Loucy (cell line): ENCODE measurements around the gene FRMD4A.
"Not testable (repeated sequence)": the region's sequence is repeated elsewhere in the genome, so short reads cannot be mapped to it uniquely, and the experiment has no call there.

Experiments used
- CTCF ChIP-seq: fragments of 200-600 bp; sonication (generic); conservative IDR thresholded peaks from 2 replicates; pipeline ENCODE4 v1.5.1; 2014; ENCODE audit warnings: mild to moderate bottlenecking, antibody characterized with exemption, low read length
- EZH2phosphoT487 ChIP-seq: fragments of 200-600 bp; IDR thresholded peaks from 2 replicates; pipeline ENCODE4 v1.6.1; 2018; ENCODE audit warnings: antibody characterized with exemption, mild to moderate bottlenecking, moderate library complexity, borderline replicate concordance

- not testable (repeated sequence) for TF ChIP-seq CTCF, EZH2phosphoT487
These were observed 263.1 kb downstream of the FRMD4A start for GRCh38 chr10:14067638-14068037.
